Testis (tissue), 2 donors: Measurements from ENCODE around the gene KIAA1586.

Source experiments
- POLR2A ChIP-seq: fragments of 450-650 bp; IDR thresholded peaks from one replicate; pipeline ENCODE4 v1.6.1; 2017; ENCODE audit warnings: antibody characterized with exemption, mild to moderate bottlenecking, moderate library complexity
- TF ChIP-seq, protein P1 (sequence below), 3 experiments: fragments of 450-650 bp in 2 of 3; fragments of 200-600 bp in 1 of 3; sonication (generic) in 1 of 3; IDR thresholded peaks; one replicate each; pipeline ENCODE4 v1.5.1; 2016 to 2019; ENCODE audit warnings: antibody characterized with exemption in 3 of 3, mild to moderate bottlenecking in 2 of 3, moderate library complexity in 1 of 3

DNA sequence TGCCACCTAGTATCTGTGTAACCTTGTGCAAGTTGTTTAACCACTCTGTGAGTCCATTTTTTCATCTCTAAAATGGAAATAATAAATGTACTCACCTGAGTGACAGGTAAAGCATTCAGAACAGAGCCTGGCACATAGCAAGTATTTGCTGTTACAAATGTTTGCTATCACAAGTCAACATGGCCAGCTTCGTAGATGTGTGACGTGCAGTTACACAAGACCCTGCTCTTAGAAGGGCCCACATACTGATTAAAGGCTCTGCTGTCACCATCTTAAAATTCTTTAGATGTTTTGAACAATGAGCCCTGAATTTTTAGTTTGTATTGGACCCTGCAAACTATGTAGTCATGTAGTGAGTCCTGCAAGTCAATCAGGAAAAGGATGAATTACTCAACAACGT is 40.4 kb upstream of the KIAA1586 start:
- TF ChIP-seq POLR2A: no peak
- TF ChIP-seq, protein P1, sequence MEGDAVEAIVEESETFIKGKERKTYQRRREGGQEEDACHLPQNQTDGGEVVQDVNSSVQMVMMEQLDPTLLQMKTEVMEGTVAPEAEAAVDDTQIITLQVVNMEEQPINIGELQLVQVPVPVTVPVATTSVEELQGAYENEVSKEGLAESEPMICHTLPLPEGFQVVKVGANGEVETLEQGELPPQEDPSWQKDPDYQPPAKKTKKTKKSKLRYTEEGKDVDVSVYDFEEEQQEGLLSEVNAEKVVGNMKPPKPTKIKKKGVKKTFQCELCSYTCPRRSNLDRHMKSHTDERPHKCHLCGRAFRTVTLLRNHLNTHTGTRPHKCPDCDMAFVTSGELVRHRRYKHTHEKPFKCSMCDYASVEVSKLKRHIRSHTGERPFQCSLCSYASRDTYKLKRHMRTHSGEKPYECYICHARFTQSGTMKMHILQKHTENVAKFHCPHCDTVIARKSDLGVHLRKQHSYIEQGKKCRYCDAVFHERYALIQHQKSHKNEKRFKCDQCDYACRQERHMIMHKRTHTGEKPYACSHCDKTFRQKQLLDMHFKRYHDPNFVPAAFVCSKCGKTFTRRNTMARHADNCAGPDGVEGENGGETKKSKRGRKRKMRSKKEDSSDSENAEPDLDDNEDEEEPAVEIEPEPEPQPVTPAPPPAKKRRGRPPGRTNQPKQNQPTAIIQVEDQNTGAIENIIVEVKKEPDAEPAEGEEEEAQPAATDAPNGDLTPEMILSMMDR (IDR thresholded peaks at IDR 0.05): no peak
